Measurements from ENCODE around the gene CCDC80. TPM values are rescaled to one million over a fixed set of nuclear protein-coding genes. Genes with fewer than 3 reads are reported as not detected.
A peak's percentile ranks its signal among the peaks of the same experiment; 100 is the strongest.

CCDC80 gene
- total RNA-seq, 5 donors from 2014 or later (not counting 1 experiment from before 2014, with no cell fraction given): 0.55 to 0.66 (median 0.56) TPM; not detected in 2

- peaks cover 1 to 11% (median 3%) of the 10 kb centered on the region in 3 donors for H3K4me1 Mint-ChIP-seq
- ChIA-PET POLR2A (no interaction called here), CTCF (no interaction called here)
- Histone ChIP-seq H3K4me3 (ENCODE audit: control insufficient read depth in 1 of 2, extremely low read depth in 1 of 2, low read length in 1 of 2) (no peak overlapping the region), H3K27ac (ENCODE audit: low read length) (no peak overlapping the region), H3K4me1 (ENCODE audit: control insufficient read depth in 1 of 2, extremely low read depth in 1 of 2, insufficient read depth in 2 of 2, low read length in 2 of 2) (no peaks in the 10 kb centered on the region), H3K27me3 (replicated peaks in 1 of 2; ENCODE audit: control insufficient read depth in 2 of 2, extremely low read depth in 1 of 2, insufficient read depth in 2 of 2, low read length in 1 of 2) (no peaks in the 10 kb centered on the region), H3K9me3 (no peaks in the 10 kb centered on the region), H3K36me3 (ENCODE audit: control insufficient read depth in 2 of 2, extremely low read depth in 1 of 2, insufficient read depth in 1 of 2, low read length in 1 of 2) (peaks cover 2 to 44% of the 10 kb centered on the region in 2 donors)
- H3K9me3 Mint-ChIP-seq: no peaks in the 10 kb centered on the region
- DNase-seq (no peak), ATAC-seq (replicated peaks in 1 of 4) (no peak)
- H3K4me3 Mint-ChIP-seq: no peak overlapping the region
- peak overlapping the region in 1 of 2 donors; percentile 28 for H3K27ac Mint-ChIP-seq
- no peaks in the 10 kb centered on the region for H3K27me3 Mint-ChIP-seq
- H3K36me3 Mint-ChIP-seq: peaks cover 68% of the 10 kb centered on the region
Measured at GRCh38 chr3:112585782-112586181, 55.2 kb downstream of the CCDC80 start.

- DNase-seq (no peak), ATAC-seq (replicated peaks in 1 of 4) (no peak)
- peaks cover 62% of the 10 kb centered on the region for H3K36me3 Mint-ChIP-seq
- Histone ChIP-seq H3K36me3 (ENCODE audit: control insufficient read depth in 2 of 2, extremely low read depth in 1 of 2, insufficient read depth in 1 of 2, low read length in 1 of 2) (peaks cover 2 to 55% of the 10 kb centered on the region in 2 donors), H3K27me3 (replicated peaks in 1 of 2; ENCODE audit: control insufficient read depth in 2 of 2, extremely low read depth in 1 of 2, insufficient read depth in 2 of 2, low read length in 1 of 2) (no peaks in the 10 kb centered on the region), H3K4me1 (ENCODE audit: control insufficient read depth in 1 of 2, extremely low read depth in 1 of 2, insufficient read depth in 2 of 2, low read length in 2 of 2) (no peaks in the 10 kb centered on the region), H3K27ac (ENCODE audit: low read length) (no peak overlapping the region), H3K9me3 (no peaks in the 10 kb centered on the region), H3K4me3 (ENCODE audit: control insufficient read depth in 1 of 2, extremely low read depth in 1 of 2, low read length in 1 of 2) (no peak overlapping the region)
- H3K4me1 Mint-ChIP-seq: peaks cover 0 to 11% (median 0%) of the 10 kb centered on the region in 3 donors
- POLR2A ChIA-PET: interaction anchor here in 1 of 2 donors (0.5 kb wide), 1 partner anchor 33 kb away, joined by 5 read pairs; no protein-coding TSS in a partner anchor
- CTCF ChIA-PET: interaction anchor here (0.6 to 2.0 kb wide), 10 partner anchors 9 to 705 kb away, joined by 3 to 8 read pairs (median 4); no protein-coding TSS in a partner anchor
- H3K4me3 Mint-ChIP-seq: no peak overlapping the region
- no peak overlapping the region for H3K27ac Mint-ChIP-seq
- no peaks in the 10 kb centered on the region for H3K27me3 Mint-ChIP-seq
- no CpG with 5 or more reads among the region's 3 CpGs for WGBS (ENCODE audit: insufficient coverage)
- no peaks in the 10 kb centered on the region for H3K9me3 Mint-ChIP-seq
Measured at GRCh38 chr3:112583105-112583504, 57.8 kb downstream of the CCDC80 start.

GRCh38 chr3:112582244-112582874 is 58.6 kb downstream of the CCDC80 start:
- no peaks in the 10 kb centered on the region for H3K9me3 Mint-ChIP-seq
- peak in 19 of 35 experiments; percentile 1 to 57 (median 8) for DNase-seq
- CTCF ChIA-PET: interaction anchor here (0.5 to 2.0 kb wide), 21 partner anchors 9 to 996 kb away, joined by 3 to 8 read pairs (median 3); no protein-coding TSS in a partner anchor
- H3K4me3 Mint-ChIP-seq: no peak overlapping the region
- peaks cover 0 to 9% (median 0%) of the 10 kb centered on the region in 3 donors for H3K4me1 Mint-ChIP-seq
- no peak overlapping the region for H3K27ac ChIP-seq (ENCODE audit: low read length)
- POLR2A ChIA-PET: interaction anchor here in 1 of 2 donors (1.0 kb wide), 1 partner anchor 234 kb away, joined by 3 read pairs; no protein-coding TSS in a partner anchor
- H3K4me1 ChIP-seq (ENCODE audit: control insufficient read depth in 1 of 2, extremely low read depth in 1 of 2, insufficient read depth in 2 of 2, low read length in 2 of 2): no peaks in the 10 kb centered on the region
- WGBS (ENCODE audit: insufficient coverage): 100% methylated on average over 1 of the region's 2 CpGs
- H3K9me3 ChIP-seq: no peaks in the 10 kb centered on the region
- peaks cover 2 to 54% of the 10 kb centered on the region in 2 donors for H3K36me3 ChIP-seq (ENCODE audit: control insufficient read depth in 2 of 2, extremely low read depth in 1 of 2, insufficient read depth in 1 of 2, low read length in 1 of 2)
- ATAC-seq (replicated peaks in 1 of 4): no peak
- peaks cover 61% of the 10 kb centered on the region for H3K36me3 Mint-ChIP-seq
- H3K27me3 ChIP-seq (replicated peaks in 1 of 2; ENCODE audit: control insufficient read depth in 2 of 2, extremely low read depth in 1 of 2, insufficient read depth in 2 of 2, low read length in 1 of 2): no peaks in the 10 kb centered on the region
- H3K4me3 ChIP-seq (ENCODE audit: control insufficient read depth in 1 of 2, extremely low read depth in 1 of 2, low read length in 1 of 2): no peak overlapping the region
- no peak overlapping the region for H3K27ac Mint-ChIP-seq
- H3K27me3 Mint-ChIP-seq: no peaks in the 10 kb centered on the region

GRCh38 chr3:112579697-112580096 is 61.2 kb downstream of the CCDC80 start:
- Histone ChIP-seq H3K27me3 (replicated peaks in 1 of 2; ENCODE audit: control insufficient read depth in 2 of 2, extremely low read depth in 1 of 2, insufficient read depth in 2 of 2, low read length in 1 of 2) (no peaks in the 10 kb centered on the region), H3K4me1 (ENCODE audit: control insufficient read depth in 1 of 2, extremely low read depth in 1 of 2, insufficient read depth in 2 of 2, low read length in 2 of 2) (no peaks in the 10 kb centered on the region), H3K36me3 (ENCODE audit: control insufficient read depth in 2 of 2, extremely low read depth in 1 of 2, insufficient read depth in 1 of 2, low read length in 1 of 2) (peaks cover 0 to 43% of the 10 kb centered on the region in 2 donors), H3K27ac (ENCODE audit: low read length) (no peak overlapping the region), H3K4me3 (ENCODE audit: control insufficient read depth in 1 of 2, extremely low read depth in 1 of 2, low read length in 1 of 2) (no peak overlapping the region), H3K9me3 (no peaks in the 10 kb centered on the region)
- H3K27me3 Mint-ChIP-seq: no peaks in the 10 kb centered on the region
- 100% methylated on average over 1 of the region's 3 CpGs for WGBS (ENCODE audit: insufficient coverage)
- H3K9me3 Mint-ChIP-seq: no peaks in the 10 kb centered on the region
- DNase-seq: no peak
- peaks cover 42% of the 10 kb centered on the region for H3K36me3 Mint-ChIP-seq
- ChIA-PET POLR2A (no interaction called here), CTCF (interaction anchor here in 1 of 2 donors (1.2 to 2.1 kb wide), 2 partner anchors 17 to 709 kb away, joined by 3 to 4 read pairs; no protein-coding TSS in a partner anchor)
- H3K4me1 Mint-ChIP-seq: peaks cover 3 to 6% (median 5%) of the 10 kb centered on the region in 3 donors
- no peak overlapping the region for H3K4me3 Mint-ChIP-seq
- ATAC-seq (replicated peaks in 1 of 4): no peak
- no peak overlapping the region for H3K27ac Mint-ChIP-seq

- Mint-ChIP-seq H3K9me3 (no peaks in the 10 kb centered on the region), H3K4me3 (no peak overlapping the region), H3K27ac (peak overlapping the region in 1 of 2 donors; percentile 23), H3K36me3 (peaks cover 39% of the 10 kb centered on the region), H3K27me3 (no peaks in the 10 kb centered on the region), H3K4me1 (peaks cover 3 to 6% (median 5%) of the 10 kb centered on the region in 3 donors)
- Histone ChIP-seq H3K4me1 (ENCODE audit: control insufficient read depth in 1 of 2, extremely low read depth in 1 of 2, insufficient read depth in 2 of 2, low read length in 2 of 2) (no peaks in the 10 kb centered on the region), H3K4me3 (ENCODE audit: control insufficient read depth in 1 of 2, extremely low read depth in 1 of 2, low read length in 1 of 2) (no peak overlapping the region), H3K36me3 (ENCODE audit: control insufficient read depth in 2 of 2, extremely low read depth in 1 of 2, insufficient read depth in 1 of 2, low read length in 1 of 2) (peaks cover 0 to 40% of the 10 kb centered on the region in 2 donors), H3K27me3 (replicated peaks in 1 of 2; ENCODE audit: control insufficient read depth in 2 of 2, extremely low read depth in 1 of 2, insufficient read depth in 2 of 2, low read length in 1 of 2) (no peaks in the 10 kb centered on the region), H3K9me3 (no peaks in the 10 kb centered on the region), H3K27ac (ENCODE audit: low read length) (no peak overlapping the region)
- ChIA-PET POLR2A (no interaction called here), CTCF (interaction anchor here in 1 of 2 donors (1.2 to 2.1 kb wide), 2 partner anchors 16 to 709 kb away, joined by 3 to 4 read pairs; no protein-coding TSS in a partner anchor)
- WGBS (ENCODE audit: insufficient coverage): 40% methylated on average over 1 of the region's 3 CpGs
- ATAC-seq (replicated peaks in 1 of 4) (no peak), DNase-seq (no peak)
Measured at GRCh38 chr3:112579232-112579631, 61.7 kb downstream of the CCDC80 start.

- H3K4me3 ChIP-seq (ENCODE audit: control insufficient read depth in 1 of 2, extremely low read depth in 1 of 2, low read length in 1 of 2): no peak overlapping the region
- ATAC-seq (replicated peaks in 1 of 4) (no peak), DNase-seq (no peak)
- no peak overlapping the region for H3K27ac Mint-ChIP-seq
- H3K27me3 Mint-ChIP-seq: no peaks in the 10 kb centered on the region
- 100% methylated on average over 1 of the region's 1 CpG for WGBS (ENCODE audit: insufficient coverage)
- H3K9me3 Mint-ChIP-seq: no peaks in the 10 kb centered on the region
- peaks cover 10 to 20% (median 17%) of the 10 kb centered on the region in 3 donors for H3K4me1 Mint-ChIP-seq
- POLR2A ChIA-PET: no interaction called here
- no peak overlapping the region for H3K27ac ChIP-seq (ENCODE audit: low read length)
- peaks cover 43% of the 10 kb centered on the region for H3K36me3 Mint-ChIP-seq
- no peaks in the 10 kb centered on the region for H3K9me3 ChIP-seq
- H3K36me3 ChIP-seq (ENCODE audit: control insufficient read depth in 2 of 2, extremely low read depth in 1 of 2, insufficient read depth in 1 of 2, low read length in 1 of 2): peaks cover 3 to 41% of the 10 kb centered on the region in 2 donors
- no peaks in the 10 kb centered on the region for H3K4me1 ChIP-seq (ENCODE audit: control insufficient read depth in 1 of 2, extremely low read depth in 1 of 2, insufficient read depth in 2 of 2, low read length in 2 of 2)
- CTCF ChIA-PET: interaction anchor here in 1 of 2 donors (0.6 kb wide), 1 partner anchor 404 kb away, joined by 7 read pairs; no protein-coding TSS in a partner anchor
- H3K27me3 ChIP-seq (replicated peaks in 1 of 2; ENCODE audit: control insufficient read depth in 2 of 2, extremely low read depth in 1 of 2, insufficient read depth in 2 of 2, low read length in 1 of 2): no peaks in the 10 kb centered on the region
- H3K4me3 Mint-ChIP-seq: no peak overlapping the region
Measured at GRCh38 chr3:112572701-112573100, 68.2 kb downstream of the CCDC80 start.

Data from T-cell (primary cell).